Nephron (organoid): ENCODE results near the gene PTPRN2.

Experiments used
- H3K27ac Mint-ChIP-seq, 3 experiments: 2 replicates each; pipeline ENCODE4 v1.8.0; 2020; ENCODE audit warnings: mixed read lengths in 3 of 3, mild to moderate bottlenecking in 2 of 3, moderate library complexity in 1 of 3
- H3K27me3 Mint-ChIP-seq: 2 replicates; pipeline ENCODE4 v1.8.0; 2021; ENCODE audit warnings: low read depth, mild to moderate bottlenecking, moderate library complexity, mixed read lengths
- H3K36me3 Mint-ChIP-seq: 2 replicates; pipeline ENCODE4 v1.8.0; 2020; ENCODE audit warnings: low read depth, mixed read lengths
- H3K4me1 Mint-ChIP-seq: 2 replicates; pipeline ENCODE4 v1.8.0; 2020; ENCODE audit warnings: mixed read lengths
- H3K4me3 Mint-ChIP-seq, 3 experiments: 2 replicates each; pipeline ENCODE4 v1.8.0; 2020; ENCODE audit warnings: mild to moderate bottlenecking in 3 of 3, mixed read lengths in 3 of 3, moderate library complexity in 2 of 3
- H3K9me3 Mint-ChIP-seq: 2 replicates; pipeline ENCODE4 v1.8.0; 2020; ENCODE audit warnings: mixed read lengths
- CTCF ChIP-seq, 3 experiments: fragments of 200-600 bp; sonication (generic); IDR thresholded peaks; one replicate each; pipeline ENCODE4 v1.5.0; 2021; ENCODE audit warnings: antibody characterized with exemption in 3 of 3; ENCODE audit not compliant: unreplicated experiment in 3 of 3

PTPRN2 gene

GRCh38 chr7:158084555-158084954 lies 503.1 kb downstream of the PTPRN2 start:
- no peak overlapping the region for H3K4me3 Mint-ChIP-seq
- H3K4me1 Mint-ChIP-seq, result peaks cover 3% of the 10 kb centered on the region
- H3K27ac Mint-ChIP-seq, result no peak overlapping the region
- peaks cover 14% of the 10 kb centered on the region for H3K27me3 Mint-ChIP-seq
- H3K9me3 Mint-ChIP-seq, result peaks cover 11% of the 10 kb centered on the region
- H3K36me3 Mint-ChIP-seq, result no peaks in the 10 kb centered on the region
- no peak for TF ChIP-seq CTCF (IDR thresholded peaks at IDR 0.05; ENCODE audit: unreplicated experiment in 3 of 3)

GRCh38 chr7:158083526-158084310 lies 503.9 kb downstream of the PTPRN2 start:
- no peak overlapping the region for H3K27ac Mint-ChIP-seq
- no peak for TF ChIP-seq CTCF (IDR thresholded peaks at IDR 0.05; ENCODE audit: unreplicated experiment in 3 of 3)

GRCh38 chr7:158082761-158083160 lies 504.9 kb downstream of the PTPRN2 start:
- Mint-ChIP-seq H3K27me3 (peaks cover 12% of the 10 kb centered on the region), H3K4me3 (no peak overlapping the region), H3K27ac (no peak overlapping the region), H3K36me3 (no peaks in the 10 kb centered on the region), H3K9me3 (peaks cover 9% of the 10 kb centered on the region), H3K4me1 (peaks cover 3% of the 10 kb centered on the region)
- TF ChIP-seq CTCF (IDR thresholded peaks at IDR 0.05; ENCODE audit: unreplicated experiment in 3 of 3), result no peak

More at GRCh38 chr7:158083526-158084310, 503.9 kb downstream of the PTPRN2 start:
- Mint-ChIP-seq H3K9me3 (peaks cover 9% of the 10 kb centered on the region), H3K36me3 (no peaks in the 10 kb centered on the region), H3K27me3 (peaks cover 12% of the 10 kb centered on the region), H3K4me3 (no peak overlapping the region), H3K4me1 (peaks cover 3% of the 10 kb centered on the region)

GRCh38 chr7:158080899-158081445 lies 506.7 kb downstream of the PTPRN2 start:
- Mint-ChIP-seq H3K27ac (no peak overlapping the region), H3K27me3 (peaks cover 8% of the 10 kb centered on the region), H3K36me3 (no peaks in the 10 kb centered on the region), H3K4me1 (no peaks in the 10 kb centered on the region), H3K9me3 (peaks cover 2% of the 10 kb centered on the region), H3K4me3 (no peak overlapping the region)
- no peak for TF ChIP-seq CTCF (IDR thresholded peaks at IDR 0.05; ENCODE audit: unreplicated experiment in 3 of 3)

- Mint-ChIP-seq H3K36me3 (no peaks in the 10 kb centered on the region), H3K4me3 (no peak overlapping the region), H3K4me1 (no peaks in the 10 kb centered on the region), H3K9me3 (no peaks in the 10 kb centered on the region), H3K27me3 (peaks cover 16% of the 10 kb centered on the region), H3K27ac (no peak overlapping the region)
- no peak for TF ChIP-seq CTCF (IDR thresholded peaks at IDR 0.05; ENCODE audit: unreplicated experiment in 3 of 3)
Measured at GRCh38 chr7:158077934-158078910, 509.4 kb downstream of the PTPRN2 start.
